ENCODE results near the gene ECE1. TPM values are rescaled to one million over a fixed set of nuclear protein-coding genes. Genes with fewer than 3 reads are reported as not detected.
"Not testable (repeated sequence)": the region's sequence is repeated elsewhere in the genome, so short reads cannot be mapped to it uniquely, and the experiment has no call there.

ECE1 gene
- total RNA-seq, 1 donor from 2014 or later = 15.2 TPM

DNA sequence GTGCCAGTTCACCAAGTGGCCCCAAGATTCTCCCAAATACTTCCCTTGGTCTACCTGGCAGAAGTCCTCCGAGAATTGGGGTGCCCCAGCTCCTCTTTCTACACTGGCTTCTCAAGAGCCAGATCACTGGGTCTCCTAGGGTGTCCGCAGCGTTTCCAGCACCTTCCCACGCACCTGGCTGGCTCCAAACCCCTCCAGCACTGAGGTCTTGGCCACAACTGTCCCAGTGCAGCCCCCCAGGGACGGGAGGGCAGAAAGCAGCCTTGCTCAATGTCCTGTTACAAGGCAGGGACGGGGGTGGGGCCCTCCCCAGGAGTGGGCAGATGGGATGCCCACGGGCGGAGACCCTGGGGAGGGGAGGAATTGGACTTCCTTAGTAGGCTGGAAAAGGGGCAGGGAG lies 1.1 kb downstream of the ECE1 start:
- Histone ChIP-seq H3K4me1 (peaks cover 26% of the 10 kb centered on the region), H3K27me3 (peaks cover 94% of the 10 kb centered on the region), H3K4me3 (no peak overlapping the region), H4K20me1 (ENCODE audit: low read depth) (peaks cover 78% of the 10 kb centered on the region), H3K36me3 (no peaks in the 10 kb centered on the region), H3K79me2 (ENCODE audit: low read depth) (no peaks in the 10 kb centered on the region), H3F3A (ENCODE audit: low read depth) (peaks cover 21% of the 10 kb centered on the region), H3K4me2 (peak overlapping the region; percentile 91), H3K9me3 (ENCODE audit: low read depth) (no peaks in the 10 kb centered on the region), H2AFZ (replicated peaks) (no peak overlapping the region), H3K9ac (no peak overlapping the region), H3K27ac (no peak overlapping the region)
- TF ChIP-seq, protein P1, sequence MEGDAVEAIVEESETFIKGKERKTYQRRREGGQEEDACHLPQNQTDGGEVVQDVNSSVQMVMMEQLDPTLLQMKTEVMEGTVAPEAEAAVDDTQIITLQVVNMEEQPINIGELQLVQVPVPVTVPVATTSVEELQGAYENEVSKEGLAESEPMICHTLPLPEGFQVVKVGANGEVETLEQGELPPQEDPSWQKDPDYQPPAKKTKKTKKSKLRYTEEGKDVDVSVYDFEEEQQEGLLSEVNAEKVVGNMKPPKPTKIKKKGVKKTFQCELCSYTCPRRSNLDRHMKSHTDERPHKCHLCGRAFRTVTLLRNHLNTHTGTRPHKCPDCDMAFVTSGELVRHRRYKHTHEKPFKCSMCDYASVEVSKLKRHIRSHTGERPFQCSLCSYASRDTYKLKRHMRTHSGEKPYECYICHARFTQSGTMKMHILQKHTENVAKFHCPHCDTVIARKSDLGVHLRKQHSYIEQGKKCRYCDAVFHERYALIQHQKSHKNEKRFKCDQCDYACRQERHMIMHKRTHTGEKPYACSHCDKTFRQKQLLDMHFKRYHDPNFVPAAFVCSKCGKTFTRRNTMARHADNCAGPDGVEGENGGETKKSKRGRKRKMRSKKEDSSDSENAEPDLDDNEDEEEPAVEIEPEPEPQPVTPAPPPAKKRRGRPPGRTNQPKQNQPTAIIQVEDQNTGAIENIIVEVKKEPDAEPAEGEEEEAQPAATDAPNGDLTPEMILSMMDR (IDR thresholded peaks at IDR 0.05) = no peak
- TF ChIP-seq EZH2phosphoT487 (IDR thresholded peaks at IDR 0.05) (no peak), EZH2 (IDR thresholded peaks at IDR 0.05) (no peak)
- peaks cover 33% of the 10 kb centered on the region for H3K4me1 Mint-ChIP-seq
- no peak for DNase-seq (ENCODE audit: low spot score)
- H3K27ac Mint-ChIP-seq = no peak overlapping the region
- H3K36me3 Mint-ChIP-seq = no peaks in the 10 kb centered on the region
- peaks cover 3% of the 10 kb centered on the region for H3K27me3 Mint-ChIP-seq (ENCODE audit: insufficient read depth, low read depth)
- H3K9me3 Mint-ChIP-seq = no peaks in the 10 kb centered on the region
- H3K4me3 Mint-ChIP-seq = peak overlapping the region; percentile 82

DNA sequence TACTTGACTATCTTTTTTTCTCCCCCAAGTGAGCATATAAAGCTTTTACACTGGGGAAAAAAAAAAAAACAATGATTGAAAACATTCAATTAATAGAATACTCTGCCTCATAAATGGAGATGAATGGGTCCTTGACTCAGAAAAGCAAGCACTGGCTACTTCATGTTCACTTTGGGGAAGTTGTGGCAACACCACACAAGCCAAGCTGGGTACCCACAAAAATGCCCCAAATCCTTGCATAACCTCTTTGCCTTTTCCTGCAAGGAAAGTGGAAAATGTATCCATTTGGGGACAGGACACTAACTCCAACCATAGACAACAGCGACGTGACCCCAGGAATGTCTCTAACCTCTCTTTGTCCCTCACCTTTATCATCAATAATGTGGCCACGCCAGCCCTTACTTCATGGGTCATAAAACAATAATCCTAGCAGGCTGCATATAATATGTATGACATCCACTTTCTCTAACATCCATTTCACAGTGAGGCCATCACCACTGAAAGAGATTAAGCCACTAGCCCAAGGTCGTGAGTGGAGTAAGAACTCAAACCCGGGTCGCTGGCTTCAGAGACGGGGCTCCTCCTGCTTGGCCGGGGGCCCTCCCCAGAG lies 2.3 kb downstream of the ECE1 start:
- H3K4me1 Mint-ChIP-seq = peaks cover 31% of the 10 kb centered on the region
- Histone ChIP-seq H3K4me2 (no peak overlapping the region), H2AFZ (replicated peaks) (no peak overlapping the region), H4K20me1 (ENCODE audit: low read depth) (peaks cover 80% of the 10 kb centered on the region), H3K4me1 (peaks cover 26% of the 10 kb centered on the region), H3K27ac (no peak overlapping the region), H3K79me2 (ENCODE audit: low read depth) (no peaks in the 10 kb centered on the region), H3K9me3 (ENCODE audit: low read depth) (no peaks in the 10 kb centered on the region), H3K27me3 (peaks cover 100% of the 10 kb centered on the region), H3K4me3 (no peak overlapping the region), H3F3A (ENCODE audit: low read depth) (peaks cover 27% of the 10 kb centered on the region), H3K36me3 (no peaks in the 10 kb centered on the region), H3K9ac (no peak overlapping the region)
- DNase-seq (ENCODE audit: low spot score) = no peak
- no peaks in the 10 kb centered on the region for H3K9me3 Mint-ChIP-seq
- H3K27me3 Mint-ChIP-seq (ENCODE audit: insufficient read depth, low read depth) = peaks cover 3% of the 10 kb centered on the region
- no peak for TF ChIP-seq EZH2 (IDR thresholded peaks at IDR 0.05)
- TF ChIP-seq, protein P1 (IDR thresholded peaks at IDR 0.05) = no peak
- no peak for TF ChIP-seq EZH2phosphoT487 (IDR thresholded peaks at IDR 0.05)
- no peaks in the 10 kb centered on the region for H3K36me3 Mint-ChIP-seq
- peak overlapping the region; percentile 57 for H3K4me3 Mint-ChIP-seq
- H3K27ac Mint-ChIP-seq = no peak overlapping the region

DNA sequence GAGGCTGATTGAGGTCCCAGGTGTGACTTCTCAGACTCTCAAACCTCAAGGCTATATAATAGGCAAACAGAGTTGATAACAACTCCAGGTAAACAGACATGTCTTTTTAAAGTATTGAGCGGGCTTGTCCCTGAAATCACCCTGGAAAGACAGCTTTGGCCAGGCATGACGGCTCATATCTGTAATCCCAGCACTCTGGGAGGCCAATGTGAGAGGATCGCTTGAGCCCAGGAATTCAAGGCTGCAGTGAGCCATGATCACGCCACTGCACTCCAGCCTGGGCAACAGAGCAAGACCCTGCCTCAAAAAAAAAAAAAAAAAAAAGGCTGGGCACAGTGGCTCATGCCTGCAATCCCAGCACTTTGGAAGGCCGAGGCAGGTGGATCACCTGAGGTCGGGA lies 4.9 kb downstream of the ECE1 start:
- H3K4me3 Mint-ChIP-seq; H3K27ac ChIP-seq; H3K4me2 ChIP-seq; H3K79me2 ChIP-seq (ENCODE audit: low read depth); H3K36me3 Mint-ChIP-seq; H3K9me3 Mint-ChIP-seq; H3K9ac ChIP-seq; H3K4me3 ChIP-seq; H3K9me3 ChIP-seq (ENCODE audit: low read depth); H2AFZ ChIP-seq (replicated peaks); H3K36me3 ChIP-seq; DNase-seq (ENCODE audit: low spot score); H3K27me3 Mint-ChIP-seq (ENCODE audit: insufficient read depth, low read depth): not testable (repeated sequence)
- Mint-ChIP-seq H3K4me1 (peaks cover 27% of the 10 kb centered on the region), H3K27ac (peak overlapping the region; percentile 69)
- Histone ChIP-seq H4K20me1 (ENCODE audit: low read depth) (peaks cover 83% of the 10 kb centered on the region), H3K27me3 (peaks cover 100% of the 10 kb centered on the region), H3K4me1 (peaks cover 19% of the 10 kb centered on the region), H3F3A (ENCODE audit: low read depth) (peaks cover 26% of the 10 kb centered on the region)

DNA sequence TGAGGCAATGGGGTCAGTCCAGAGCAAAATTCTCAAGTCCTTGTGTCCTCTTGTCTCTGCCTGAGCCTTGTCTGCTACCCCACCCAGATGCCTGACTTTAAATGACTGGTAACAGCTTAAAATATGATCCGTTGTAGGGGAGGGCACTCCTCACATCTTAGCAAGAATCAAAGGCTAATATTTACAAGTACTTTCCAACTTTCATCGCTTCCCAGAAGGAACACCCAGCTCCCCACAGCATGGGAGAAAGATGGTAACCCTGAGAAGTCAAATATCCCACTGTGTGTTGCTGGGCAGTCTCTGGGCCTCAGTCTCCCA lies 5.2 kb downstream of the ECE1 start:
- Mint-ChIP-seq H3K36me3 (no peaks in the 10 kb centered on the region), H3K9me3 (no peaks in the 10 kb centered on the region), H3K4me1 (peaks cover 31% of the 10 kb centered on the region), H3K27me3 (ENCODE audit: insufficient read depth, low read depth) (peaks cover 3% of the 10 kb centered on the region), H3K4me3 (no peak overlapping the region), H3K27ac (peak overlapping the region; percentile 69)
- Histone ChIP-seq H3K79me2 (ENCODE audit: low read depth) (no peaks in the 10 kb centered on the region), H2AFZ (replicated peaks) (no peak overlapping the region), H3K4me3 (no peak overlapping the region), H3K27me3 (peaks cover 100% of the 10 kb centered on the region), H4K20me1 (ENCODE audit: low read depth) (peaks cover 86% of the 10 kb centered on the region), H3K9ac (no peak overlapping the region), H3F3A (ENCODE audit: low read depth) (peaks cover 30% of the 10 kb centered on the region), H3K4me2 (no peak overlapping the region), H3K36me3 (no peaks in the 10 kb centered on the region), H3K27ac (no peak overlapping the region), H3K9me3 (ENCODE audit: low read depth) (no peaks in the 10 kb centered on the region), H3K4me1 (peaks cover 18% of the 10 kb centered on the region)
- TF ChIP-seq, protein P1 (IDR thresholded peaks at IDR 0.05) = no peak
- TF ChIP-seq EZH2phosphoT487 (IDR thresholded peaks at IDR 0.05) (no peak), EZH2 (IDR thresholded peaks at IDR 0.05) (no peak)
- DNase-seq (ENCODE audit: low spot score) = no peak
